ENCODE measurements around the gene AQP3.
"Not testable (repeated sequence)": the region's sequence is repeated elsewhere in the genome, so short reads cannot be mapped to it uniquely, and the experiment has no call there.

AQP3 gene

DNA sequence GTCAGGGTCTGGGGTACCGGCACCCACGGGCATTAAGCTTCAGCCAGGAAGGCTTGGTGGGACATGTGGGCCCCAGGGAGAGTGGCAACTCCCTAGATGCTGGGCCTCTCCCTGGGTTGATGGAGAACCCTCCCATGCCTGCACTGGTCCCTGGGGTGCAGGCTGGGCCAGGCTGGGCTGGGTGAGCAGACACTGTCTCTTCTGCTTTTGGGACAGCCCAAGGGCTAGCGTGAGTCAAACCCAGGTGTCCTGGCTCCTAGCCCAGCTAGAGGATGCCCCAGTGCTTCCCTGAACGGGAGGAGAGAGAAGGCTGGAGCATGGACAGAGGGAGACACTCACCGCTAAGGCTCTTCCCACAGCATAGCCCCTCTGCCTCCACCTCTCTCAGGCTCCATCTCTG is 39.3 kb downstream of the AQP3 start:
- no peak for DNase-seq

DNA sequence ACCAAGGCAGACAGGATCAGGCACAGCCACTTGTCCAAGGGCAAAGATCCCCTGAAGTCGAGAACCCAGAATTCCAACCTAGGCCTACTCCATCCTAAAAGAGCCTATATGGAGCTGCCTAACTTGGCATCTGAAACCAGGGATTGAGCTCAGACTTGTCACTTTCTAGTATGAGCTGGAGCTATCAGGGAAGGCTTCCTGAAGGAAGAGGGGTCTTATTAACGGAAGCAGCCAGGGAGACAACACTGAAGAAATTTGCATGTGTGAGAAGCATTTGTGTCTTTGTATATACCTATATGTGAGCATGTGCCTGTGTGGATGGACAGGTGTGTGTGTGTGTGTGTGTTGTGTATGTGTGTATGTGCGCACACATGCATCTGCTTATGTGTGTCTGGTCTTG is 40.3 kb downstream of the AQP3 start:
- no peak for DNase-seq

DNA sequence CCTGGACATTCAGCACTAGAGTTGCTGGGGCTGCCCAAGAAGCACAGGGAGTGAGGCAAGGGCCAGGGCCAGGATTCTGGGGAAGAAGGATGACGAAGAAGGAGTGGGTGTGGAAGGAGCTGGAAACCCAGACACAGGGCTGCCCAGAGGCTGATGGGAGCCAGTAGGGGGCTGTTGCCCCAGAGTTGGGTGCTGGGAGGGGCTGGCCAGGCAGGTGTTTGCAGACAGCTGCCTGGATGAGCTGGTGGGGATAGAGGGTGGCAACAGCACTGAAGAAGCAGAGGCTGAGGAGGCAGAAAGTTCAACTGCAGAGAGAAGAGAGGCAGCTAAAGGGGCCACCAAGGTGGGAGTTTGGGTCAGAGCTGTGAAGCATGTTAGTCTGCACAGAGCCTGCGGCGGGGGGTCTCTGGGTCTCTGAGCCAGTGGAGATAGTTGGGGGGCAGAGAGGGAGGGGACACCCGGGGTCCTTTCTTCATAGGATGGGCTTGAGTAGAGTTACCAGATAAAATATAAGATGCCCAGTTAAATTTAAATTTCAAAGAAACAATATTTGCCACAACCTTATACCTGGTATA is 42.5 kb downstream of the AQP3 start:
- DNase-seq: no peak

DNA sequence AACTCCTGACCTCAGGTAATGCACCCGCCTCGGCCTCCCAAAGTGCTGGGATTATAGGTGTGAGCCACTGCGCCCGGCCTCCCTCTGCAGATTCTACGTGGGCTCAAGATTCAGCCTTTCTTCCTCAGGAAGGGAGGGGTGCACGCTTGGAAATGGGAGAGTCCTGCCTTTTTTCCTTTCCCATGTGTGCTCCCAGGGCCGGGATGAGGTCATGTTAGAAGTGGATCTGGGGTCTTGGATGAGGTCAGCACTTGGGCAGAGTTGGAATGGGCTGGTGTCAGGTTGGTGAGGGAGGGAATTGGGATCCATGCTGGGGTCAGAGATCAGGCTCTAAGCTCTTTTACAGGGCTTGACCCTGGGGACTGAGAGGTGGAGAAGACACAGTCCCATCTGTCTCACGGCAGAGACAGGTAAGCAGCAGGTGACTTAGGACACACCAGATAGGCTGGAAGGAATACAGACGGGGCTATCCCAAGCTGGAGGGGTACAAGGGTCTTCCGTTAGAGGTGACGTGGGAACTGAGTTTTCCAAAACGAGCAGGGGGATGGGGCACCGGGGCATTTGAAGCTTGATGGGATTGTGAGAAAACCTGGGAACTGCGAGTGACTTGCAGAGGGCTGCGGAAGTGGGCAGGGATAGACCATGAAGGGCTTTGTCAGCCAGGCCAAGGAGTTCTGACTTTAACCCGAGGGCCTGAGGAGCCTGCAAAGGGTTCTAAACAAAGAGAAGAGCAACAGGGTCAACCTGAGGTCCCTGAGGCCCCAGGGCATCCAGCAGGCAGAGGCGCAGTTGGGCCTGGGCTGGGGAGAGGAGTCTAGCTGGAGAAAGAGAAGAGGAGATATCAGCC is 43.2 kb downstream of the AQP3 start:
- no peak for DNase-seq

DNA sequence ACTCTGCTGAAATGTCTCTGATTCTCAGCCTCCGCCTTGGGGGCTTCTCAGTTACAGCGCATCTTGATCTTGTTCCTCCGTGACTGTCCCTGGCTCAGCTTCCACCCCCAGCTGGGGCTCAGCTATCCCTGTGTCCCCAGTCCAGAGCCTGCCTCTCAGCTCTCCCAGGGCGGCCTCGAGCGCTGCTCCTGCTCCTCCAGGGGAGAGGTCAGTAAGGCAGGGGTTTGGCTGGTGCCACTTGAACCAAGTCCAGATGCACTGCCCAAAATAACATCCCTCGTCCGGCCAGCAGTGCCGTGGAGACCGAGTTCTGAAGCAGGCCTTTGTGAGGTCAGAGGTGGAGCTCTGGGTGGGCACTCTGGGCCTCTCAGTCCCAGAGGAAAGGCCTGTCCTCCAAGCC is 45.0 kb downstream of the AQP3 start, which contains the start of gene AQP7:
AQP7 (minus strand) TSS at position 198 of the 400 bp plus-strand sequence. CDS start 1,306 bp downstream, outside the sequence.
- not testable (repeated sequence) for DNase-seq

DNA sequence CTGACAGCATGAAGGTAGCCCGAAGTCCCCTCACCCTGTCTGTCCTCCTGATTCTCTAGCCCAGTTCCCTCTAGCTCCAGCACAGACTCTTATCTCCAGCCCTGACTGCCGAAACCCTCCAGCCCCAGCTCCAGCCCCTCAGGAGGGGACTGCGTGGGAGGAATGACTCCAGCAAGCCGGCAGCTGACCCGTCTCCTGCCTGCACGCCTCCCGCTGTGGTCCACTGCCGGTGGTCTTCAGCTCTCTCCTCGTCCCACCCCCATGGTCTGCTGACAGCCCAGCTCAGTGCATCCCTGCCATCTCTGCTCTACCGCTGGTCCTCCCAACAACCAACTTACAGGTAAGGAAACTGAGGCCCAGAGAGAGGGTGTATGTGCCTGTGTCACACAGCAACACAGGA is 45.6 kb downstream of the AQP3 start:
- not testable (repeated sequence) for DNase-seq

DNA sequence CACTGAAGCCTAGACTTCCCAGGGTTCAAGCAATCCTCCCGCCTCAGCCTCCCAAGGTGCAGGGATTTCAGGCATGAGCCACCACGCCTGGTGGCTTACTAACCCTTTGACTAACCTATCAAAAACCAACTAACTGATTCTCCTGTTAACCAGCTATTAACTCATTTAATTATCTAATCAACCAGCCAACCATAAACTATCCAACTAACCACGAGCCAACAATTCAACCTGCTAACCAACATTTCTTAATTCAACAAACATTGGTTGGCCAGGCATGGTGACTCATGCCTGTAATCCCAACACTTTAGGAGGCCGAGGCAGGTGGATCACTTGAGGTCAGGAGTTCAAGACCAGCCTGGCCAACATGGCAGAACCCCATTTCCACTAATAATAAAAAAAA is 48.3 kb downstream of the AQP3 start:
- DNase-seq: not testable (repeated sequence)

DNA sequence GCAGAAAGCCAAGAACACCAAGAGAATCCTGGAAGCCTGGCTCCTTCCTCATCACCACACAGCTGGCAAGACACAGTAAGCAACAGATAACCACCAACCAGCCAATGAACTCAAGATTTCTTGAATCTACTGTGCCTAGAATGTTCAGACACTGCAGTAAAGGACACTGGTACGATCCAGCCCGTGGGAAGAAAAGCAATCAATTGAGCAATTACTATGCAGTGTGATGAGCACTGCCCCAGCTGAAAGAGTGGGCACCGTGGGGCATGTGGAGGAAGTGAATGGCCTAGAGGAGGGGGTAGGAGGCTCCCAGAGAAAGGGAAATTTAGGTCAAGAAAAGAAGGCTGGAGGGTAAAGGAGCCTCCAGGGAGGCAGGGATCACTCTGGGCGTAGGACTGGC is 49.6 kb downstream of the AQP3 start:
- DNase-seq: not testable (repeated sequence)

DNA sequence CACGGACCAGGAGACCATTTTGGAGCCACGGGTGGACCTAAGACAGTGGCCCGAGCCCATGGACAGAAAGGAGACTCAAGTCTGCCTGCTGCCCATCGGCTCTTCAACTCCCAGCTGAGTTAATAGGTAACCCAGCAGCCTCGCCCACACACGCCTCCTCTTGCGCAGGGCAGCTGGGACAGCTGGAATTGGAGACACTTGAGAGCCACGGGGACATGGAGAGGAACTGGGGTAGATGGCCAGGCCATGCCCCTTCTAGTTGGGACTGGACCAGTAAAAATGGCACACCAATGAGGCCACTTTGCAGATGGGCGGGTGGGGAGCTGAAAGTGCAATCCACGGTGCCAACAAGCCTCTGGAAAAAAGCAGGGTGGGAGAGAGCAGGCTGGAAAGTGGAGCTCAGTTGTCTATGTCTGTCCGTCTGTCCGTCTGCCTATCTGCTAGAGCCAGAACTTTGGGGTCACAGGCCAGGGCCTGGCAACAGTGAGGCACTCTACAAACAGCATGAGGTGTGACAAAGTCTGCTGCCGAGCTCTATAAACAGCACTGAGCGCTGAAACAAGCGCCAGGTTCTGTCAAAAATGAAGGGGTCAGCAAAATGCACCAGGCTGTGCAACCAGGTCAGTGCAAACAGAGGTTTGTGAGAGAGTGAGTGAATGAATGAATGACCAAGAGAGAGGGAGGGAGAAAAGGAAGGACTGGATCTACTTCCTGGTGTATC is 52.1 kb downstream of the AQP3 start:
- not testable (repeated sequence) for DNase-seq

DNA sequence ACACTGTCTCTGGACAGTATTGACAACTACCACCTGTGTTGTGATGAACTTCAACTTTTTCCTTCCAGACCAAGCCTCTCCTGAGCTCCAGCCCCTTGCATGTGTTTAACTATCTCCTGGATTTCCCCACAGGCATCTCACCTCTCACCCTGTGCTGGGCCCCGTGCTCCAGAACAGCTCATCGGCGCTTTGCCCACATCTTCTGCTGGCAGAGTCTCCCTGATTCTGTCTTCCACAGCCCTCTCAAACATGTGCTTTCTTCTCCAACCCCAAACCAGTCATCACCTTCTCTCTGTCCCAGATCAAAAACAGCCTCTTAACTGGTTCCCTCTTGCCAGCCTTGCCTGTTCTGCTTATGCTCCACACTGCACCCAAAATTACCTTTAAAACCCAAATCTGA is 53.4 kb downstream of the AQP3 start:
- DNase-seq: not testable (repeated sequence)

DNA sequence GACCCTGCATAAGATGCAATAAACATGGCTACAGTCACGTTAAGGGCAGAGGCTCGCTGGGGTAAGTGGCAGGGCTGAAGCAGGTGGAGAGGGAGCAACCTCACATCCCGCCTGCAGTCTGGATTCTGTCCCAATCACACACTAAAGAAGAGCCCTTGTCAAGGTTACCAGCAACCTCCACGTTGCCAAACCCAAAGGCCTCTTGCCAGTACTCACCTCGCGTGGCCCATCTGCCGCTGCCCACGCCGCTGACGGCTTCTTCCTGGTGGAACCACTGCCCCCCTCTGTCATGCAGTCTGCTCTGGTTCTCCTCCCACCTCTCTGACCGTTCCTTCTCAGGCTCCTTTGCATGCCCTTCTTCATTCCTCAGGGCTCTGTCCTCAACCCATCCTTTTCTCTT is 53.8 kb downstream of the AQP3 start:
- no peak for DNase-seq

DNA sequence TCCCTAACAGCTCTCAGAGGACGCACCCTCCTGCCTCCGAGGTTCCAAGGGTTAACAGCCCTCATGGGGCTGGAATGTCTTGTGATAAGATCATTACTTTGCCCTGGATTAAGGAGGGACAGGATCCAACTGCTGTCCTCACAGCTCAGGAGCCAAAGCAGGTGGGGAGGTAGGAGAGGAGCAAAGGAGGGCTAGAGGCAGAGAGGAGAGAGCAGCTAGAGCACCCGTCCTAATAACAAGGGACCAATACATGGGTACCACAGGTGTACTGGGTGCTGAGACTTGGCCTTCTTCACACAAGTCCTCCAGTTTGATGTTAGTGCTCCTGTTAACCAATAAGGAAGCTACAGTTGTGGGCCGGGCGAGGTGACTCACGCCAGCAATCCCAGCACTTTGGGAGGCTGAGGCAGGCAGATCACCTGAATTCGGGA is 54.8 kb downstream of the AQP3 start:
- not testable (repeated sequence) for DNase-seq

All from NCI-H510A (cell line).